ENCODE measurements around the gene AASDHPPT. TPM values are rescaled to one million over a fixed set of nuclear protein-coding genes. Genes with fewer than 3 reads are reported as not detected.

AASDHPPT gene
- polyA plus RNA-seq, 2 of the 4 experiments (the other 2 are of a cell fraction), result 40.5 to 68.1 TPM

GRCh38 chr11:106088896-106089295 is 11.4 kb downstream of the AASDHPPT start:
- FAIRE-seq (no peak), ATAC-seq (no peak), DNase-seq (ENCODE audit: low read depth in 1 of 2, low spot score in 1 of 2) (no peak)
- TF ChIP-seq RARB (CRISPR knock-in tag; IDR thresholded peaks at IDR 0.05) (no peak), ESRRA (IDR thresholded peaks at IDR 0.05; ENCODE audit: borderline replicate concordance, low read length) (no peak), ZSCAN20 (CRISPR knock-in tag; IDR thresholded peaks at IDR 0.05) (no peak), HDAC2 (IDR thresholded peaks at IDR 0.05) (no peak), CHD4 (IDR thresholded peaks at IDR 0.05; ENCODE audit: borderline replicate concordance) (no peak), RCOR1 (IDR thresholded peaks at IDR 0.05; ENCODE audit: low read depth, low read length) (no peak), USF2 (IDR thresholded peaks at IDR 0.05) (no peak), CEBPB (IDR thresholded peaks at IDR 0.05) (no peak), KDM5A (IDR thresholded peaks at IDR 0.05) (no peak)
- ChIA-PET CTCF (no interaction called here), POLR2A (no interaction called here)
- Histone ChIP-seq H3K4me1 (peaks cover 40% of the 10 kb centered on the region), H3K9me3 (no peaks in the 10 kb centered on the region), H3K27ac (no peak overlapping the region), H3K4me3 (no peak overlapping the region), H3K4me2 (peak overlapping the region; percentile 40)
- 67% methylated on average over 4 of the region's 4 CpGs for WGBS (ENCODE audit: missing lambda C conversion rate)

- Histone ChIP-seq H3K4me1 (peaks cover 37% of the 10 kb centered on the region), H3K9me3 (no peaks in the 10 kb centered on the region), H3K4me3 (no peak overlapping the region), H3K27ac (no peak overlapping the region), H3K4me2 (0 out of 3 replicates have a peak overlapping the region, but pooled peaks have one; percentile 2)
- WGBS (ENCODE audit: missing lambda C conversion rate), result 47% methylated on average over 3 of the region's 3 CpGs
- ChIA-PET CTCF (interaction anchor here (1.4 kb wide), 1 partner anchor 946 kb away, joined by 3 read pairs; no protein-coding TSS in a partner anchor), POLR2A (interaction anchor here (1.5 kb wide), 1 partner anchor 14 kb away, joined by 4 read pairs; the partner anchor contains the start of genes AASDHPPT and KBTBD3)
- no peak for FAIRE-seq
- peak in 1 of 2 experiments; percentile 44; a peak in 1 of 6 replicates for ATAC-seq
- TF ChIP-seq FOSL2 (IDR thresholded peaks at IDR 0.05), result no peak
- 0 out of 2 replicates have a peak, but pooled peaks have one; percentile 10 for TF ChIP-seq FOSL2 (CRISPR knock-in tag; IDR thresholded peaks at IDR 0.05)
- TF ChIP-seq KDM5A (IDR thresholded peaks at IDR 0.05), result no peak
- TF ChIP-seq CHD2 (IDR thresholded peaks at IDR 0.05; ENCODE audit: low read length, partially characterized antibody), result no peak
- no peak for DNase-seq (ENCODE audit: low read depth in 1 of 2, low spot score in 1 of 2)
Measured at GRCh38 chr11:106091480-106092123, 14.1 kb downstream of the AASDHPPT start.

- 90% methylated on average over 1 of the region's 1 CpG for WGBS (ENCODE audit: missing lambda C conversion rate)
Measured at GRCh38 chr11:106092446-106092845, 15.0 kb downstream of the AASDHPPT start.

More at GRCh38 chr11:106092446-106092845, 15.0 kb downstream of the AASDHPPT start:
- Histone ChIP-seq H3K4me2 (no peak overlapping the region), H3K4me3 (no peak overlapping the region), H3K27ac (no peak overlapping the region), H3K4me1 (peaks cover 34% of the 10 kb centered on the region), H3K9me3 (no peaks in the 10 kb centered on the region)
- DNase-seq (ENCODE audit: low read depth in 1 of 2, low spot score in 1 of 2), result no peak
- CTCF ChIA-PET, result no interaction called here
- no peak for TF ChIP-seq JUN (IDR thresholded peaks at IDR 0.05)
- TF ChIP-seq ESRRA (IDR thresholded peaks at IDR 0.05; ENCODE audit: borderline replicate concordance, low read length), result no peak
- TF ChIP-seq HMGXB4 (CRISPR knock-in tag; IDR thresholded peaks at IDR 0.05; ENCODE audit: borderline replicate concordance), result no peak
- no peak for TF ChIP-seq GATA3 (IDR thresholded peaks at IDR 0.05; ENCODE audit: borderline replicate concordance)
- no peak for TF ChIP-seq FOSL2 (IDR thresholded peaks at IDR 0.05)
- TF ChIP-seq FOSL2 (CRISPR knock-in tag; IDR thresholded peaks at IDR 0.05), result no peak
- TF ChIP-seq BCL3 (IDR thresholded peaks at IDR 0.05), result no peak
- TF ChIP-seq HES2 (IDR thresholded peaks at IDR 0.05), result no peak
- no peak for TF ChIP-seq CTCF (IDR thresholded peaks at IDR 0.05)
- TF ChIP-seq RARB (CRISPR knock-in tag; IDR thresholded peaks at IDR 0.05), result no peak
- TF ChIP-seq MAFK (IDR thresholded peaks at IDR 0.05; ENCODE audit: partially characterized antibody), result no peak
- no peak for TF ChIP-seq USF2 (IDR thresholded peaks at IDR 0.05)
- ATAC-seq, result no peak
- POLR2A ChIA-PET, result no interaction called here
- no peak for FAIRE-seq
